ENCODE results near the gene ZC2HC1B. TPM values are rescaled to one million over a fixed set of nuclear protein-coding genes. Genes with fewer than 3 reads are reported as not detected.

Gene ZC2HC1B
- total and polyA plus RNA-seq, 3 donors from 2014 or later, result 4.6 to 23.0 (median 16.9) TPM

GRCh38 chr6:143896126-143896860 is 32.0 kb downstream of the ZC2HC1B start:
- no peaks in the 10 kb centered on the region for H3K36me3 ChIP-seq (ENCODE audit: low read depth, missing control alignments)
- no peak overlapping the region for H3K27ac ChIP-seq
- no peaks in the 10 kb centered on the region for H3K9me3 ChIP-seq
- intact Hi-C loops (cut with DNase I; ENCODE audit: low total_unique reads), result no loop called here
- H3K4me1 ChIP-seq, result no peaks in the 10 kb centered on the region
- 97 to 99% methylated on average over 3 of the region's 3 CpGs for WGBS, 2 donors
- no peak overlapping the region for H3K4me3 ChIP-seq
- TF ChIP-seq CTCF (IDR thresholded peaks at IDR 0.05) (no peak), POLR2A (IDR thresholded peaks at IDR 0.05) (no peak)
- H3K27me3 ChIP-seq, result no peaks in the 10 kb centered on the region
- no peak for DNase-seq

- Histone ChIP-seq H3K27ac (no peak overlapping the region), H3K27me3 (no peaks in the 10 kb centered on the region), H3K9me3 (no peaks in the 10 kb centered on the region), H3K4me1 (peaks cover 5% of the 10 kb centered on the region), H3K36me3 (ENCODE audit: low read depth, missing control alignments) (no peaks in the 10 kb centered on the region), H3K4me3 (no peak overlapping the region)
- no peak for DNase-seq
- intact Hi-C loops (cut with DNase I; ENCODE audit: low total_unique reads), result no loop called here
- 76 to 87% methylated on average over 2 of the region's 2 CpGs for WGBS, 2 donors
- TF ChIP-seq POLR2A (IDR thresholded peaks at IDR 0.05), result no peak
- no peak for TF ChIP-seq CTCF (IDR thresholded peaks at IDR 0.05)
Measured at GRCh38 chr6:143900358-143900757, 36.1 kb downstream of the ZC2HC1B start.

- Histone ChIP-seq H3K4me3 (no peak overlapping the region), H3K27me3 (no peaks in the 10 kb centered on the region), H3K27ac (peak overlapping the region; percentile 18 to 55), H3K36me3 (ENCODE audit: low read depth, missing control alignments) (no peaks in the 10 kb centered on the region), H3K4me1 (peaks cover 5% of the 10 kb centered on the region), H3K9me3 (no peaks in the 10 kb centered on the region)
- intact Hi-C loops (cut with DNase I; ENCODE audit: low total_unique reads), result no loop called here
- TF ChIP-seq CTCF (IDR thresholded peaks at IDR 0.05) (no peak), POLR2A (IDR thresholded peaks at IDR 0.05) (no peak)
- peak; percentile 65 for DNase-seq
- WGBS, 2 donors, result 22 to 39% methylated on average over 6 of the region's 6 CpGs
Measured at GRCh38 chr6:143901885-143902750, 37.8 kb downstream of the ZC2HC1B start.

GRCh38 chr6:143902827-143903226 is 38.6 kb downstream of the ZC2HC1B start:
- Histone ChIP-seq H3K27me3 (no peaks in the 10 kb centered on the region), H3K9me3 (no peaks in the 10 kb centered on the region), H3K36me3 (ENCODE audit: low read depth, missing control alignments) (no peaks in the 10 kb centered on the region), H3K27ac (peak overlapping the region in 1 of 2 donors; percentile 50), H3K4me1 (peaks cover 5% of the 10 kb centered on the region), H3K4me3 (no peak overlapping the region)
- intact Hi-C loops (cut with DNase I; ENCODE audit: low total_unique reads), result no loop called here
- no peak for TF ChIP-seq CTCF (IDR thresholded peaks at IDR 0.05)
- no peak for TF ChIP-seq POLR2A (IDR thresholded peaks at IDR 0.05)
- WGBS, 2 donors, result 65 to 73% methylated on average over 2 of the region's 2 CpGs
- DNase-seq, result no peak
